NCI-H1694 (cell line): Measurements from ENCODE around the gene USP30.
"Not testable (repeated sequence)": the region's sequence is repeated elsewhere in the genome, so short reads cannot be mapped to it uniquely, and the experiment has no call there.

ENCODE experiments used
- DNase-seq: peaks from one replicate; lab custom pipeline; 2025; lab: John Stamatoyannopoulos, UW

Gene USP30

GRCh38 chr12:109052414-109053323, at the start of gene USP30:
Gene USP30 (plus strand): TSS chr12:109052576. CDS start chr12:109052679, 103 bp downstream.
- peak; percentile 50 for DNase-seq

- DNase-seq: no peak
These were observed 48.4 kb upstream of the USP30 start for GRCh38 chr12:109004017-109004416.

GRCh38 chr12:109009766-109010165, 42.6 kb upstream of the USP30 start:
- DNase-seq: no peak

GRCh38 chr12:109010259-109010658, 42.1 kb upstream of the USP30 start:
- DNase-seq: no peak

GRCh38 chr12:109014984-109015765, 37.2 kb upstream of the USP30 start:
- no peak for DNase-seq

- DNase-seq: no peak
These were observed 36.4 kb upstream of the USP30 start for GRCh38 chr12:109016016-109016415.

- no peak for DNase-seq
These were observed 35.4 kb upstream of the USP30 start for GRCh38 chr12:109016978-109017377.

GRCh38 chr12:109018296-109018695, 34.1 kb upstream of the USP30 start:
- no peak for DNase-seq

GRCh38 chr12:109020146-109020795, 32.1 kb upstream of the USP30 start:
- DNase-seq: peak; percentile 32

- DNase-seq: peak; percentile 57
These were observed 31.5 kb upstream of the USP30 start, which contains the start of gene SVOP for GRCh38 chr12:109020796-109021380. Gene SVOP (minus strand): TSS chr12:109021068. CDS start chr12:109020868, 200 bp downstream.

- DNase-seq: no peak
These were observed 24.6 kb upstream of the USP30 start for GRCh38 chr12:109027767-109028166.

- not testable (repeated sequence) for DNase-seq
These were observed 23.8 kb upstream of the USP30 start for GRCh38 chr12:109028624-109029023.

GRCh38 chr12:109029411-109029810, 23.0 kb upstream of the USP30 start:
- no peak for DNase-seq

GRCh38 chr12:109033239-109034196, 18.9 kb upstream of the USP30 start:
- DNase-seq: no peak

GRCh38 chr12:109036975-109037374, 15.4 kb upstream of the USP30 start:
- no peak for DNase-seq

GRCh38 chr12:109044241-109044640, 8.1 kb upstream of the USP30 start:
- no peak for DNase-seq

- no peak for DNase-seq
These were observed 5.1 kb upstream of the USP30 start for GRCh38 chr12:109047081-109047805.

GRCh38 chr12:109048706-109049105, 3.7 kb upstream of the USP30 start:
- not testable (repeated sequence) for DNase-seq

GRCh38 chr12:109049794-109050193, 2.6 kb upstream of the USP30 start:
- not testable (repeated sequence) for DNase-seq

GRCh38 chr12:109052097-109052413, 321 bp upstream of the USP30 start:
- no peak for DNase-seq
